SK-N-MC (cell line): ENCODE results near the gene ALKBH2.

ENCODE experiments used
- EZH2 ChIP-seq: fragments of 200-600 bp; sonication (generic); IDR thresholded peaks from one replicate; pipeline ENCODE4 v1.6.1; 2017; ENCODE audit warnings: antibody characterized with exemption
- POLR2AphosphoS5 ChIP-seq: IDR thresholded peaks from 2 replicates; pipeline ENCODE4 v1.6.1; 2012; ENCODE audit warnings: mild to moderate bottlenecking, low read depth, low read length, borderline replicate concordance

- TF ChIP-seq EZH2 (no peak), POLR2AphosphoS5 (no peak)
Measured at GRCh38 chr12:109100741-109101140, 7.5 kb upstream of the ALKBH2 start.
